IPS-11a (cell line): ENCODE measurements around the gene COL4A1.

Source experiments
- H3K4me3 ChIP-seq: one replicate; pipeline ENCODE4 v1.5.1; 2013; ENCODE audit warnings: low read depth, low read length, control low read depth

The COL4A1 gene

GRCh38 chr13:110310541-110311442, 3.8 kb upstream of the COL4A1 start:
- no peak overlapping the region for H3K4me3 ChIP-seq

- no peak overlapping the region for H3K4me3 ChIP-seq
These were observed 2.9 kb upstream of the COL4A1 start for GRCh38 chr13:110309661-110310524.

- H3K4me3 ChIP-seq: peak overlapping the region; percentile 77
These were observed 1.9 kb upstream of the COL4A1 start for GRCh38 chr13:110308656-110309359.

GRCh38 chr13:110307767-110308655, 1.1 kb upstream of the COL4A1 start:
- peak overlapping the region; percentile 77 for H3K4me3 ChIP-seq

- peak overlapping the region; percentile 77 for H3K4me3 ChIP-seq
These were observed 507 bp downstream of the COL4A1 start for GRCh38 chr13:110306340-110306959.

- peak overlapping the region; percentile 77 for H3K4me3 ChIP-seq
These were observed 1.0 kb downstream of the COL4A1 start for GRCh38 chr13:110305949-110306339.

- peak overlapping the region; percentile 77 for H3K4me3 ChIP-seq
These were observed 1.4 kb downstream of the COL4A1 start for GRCh38 chr13:110305544-110305943.

- H3K4me3 ChIP-seq: no peak overlapping the region
These were observed 2.0 kb downstream of the COL4A1 start for GRCh38 chr13:110305001-110305400.

GRCh38 chr13:110304256-110304655, 2.7 kb downstream of the COL4A1 start:
- no peak overlapping the region for H3K4me3 ChIP-seq

- H3K4me3 ChIP-seq: no peak overlapping the region
These were observed 3.3 kb downstream of the COL4A1 start for GRCh38 chr13:110303644-110304043.

GRCh38 chr13:110302997-110303396, 4.0 kb downstream of the COL4A1 start:
- no peak overlapping the region for H3K4me3 ChIP-seq

- no peak overlapping the region for H3K4me3 ChIP-seq
These were observed 5.1 kb downstream of the COL4A1 start for GRCh38 chr13:110301606-110302553.

- H3K4me3 ChIP-seq: no peak overlapping the region
These were observed 5.9 kb downstream of the COL4A1 start for GRCh38 chr13:110301083-110301482.

GRCh38 chr13:110300090-110300815, 6.7 kb downstream of the COL4A1 start:
- no peak overlapping the region for H3K4me3 ChIP-seq

- H3K4me3 ChIP-seq: no peak overlapping the region
These were observed 7.6 kb downstream of the COL4A1 start for GRCh38 chr13:110299283-110299840.

- H3K4me3 ChIP-seq: no peak overlapping the region
These were observed 8.3 kb downstream of the COL4A1 start for GRCh38 chr13:110298505-110299282.
